PC-9 (cell line): ENCODE results near the gene GMDS. TPM values are rescaled to one million over a fixed set of nuclear protein-coding genes. Genes with fewer than 3 reads are reported as not detected.

Source experiments
- BruUV-seq: library from RNA; stranded (reverse); fragments of 400-500 nt; replicated peaks from 2 replicates; lab custom pipeline; 2021; lab: Mats Ljungman, UMichigan
- CTCF ChIA-PET: fragments of 300-600 bp; sonication (Branson Sonifier 250); formaldehyde crosslinking; loops from one replicate; lab custom pipeline; 2022; ENCODE audit warnings: antibody characterized with exemption; lab: Charles Lee
- POLR2A ChIA-PET: fragments of 300-600 bp; sonication (Branson Sonifier 250); formaldehyde crosslinking; loops from one replicate; lab custom pipeline; 2022; ENCODE audit warnings: antibody characterized with exemption; ENCODE audit not compliant: unreplicated experiment; lab: Charles Lee
- DNase-seq, 2 experiments: peaks; one replicate each; pipeline versions ENCODE4 v3.0.0 to v3.0.0-alpha.2; 2015 to 2022; ENCODE audit warnings: mixed read lengths in 1 of 2
- H2AFZ ChIP-seq: fragments of 200-600 bp; sonication (generic); 2 replicates; pipeline ENCODE4 v1.8.1; 2017; ENCODE audit warnings: antibody characterized with exemption
- H3F3A ChIP-seq: fragments of 200-600 bp; sonication (generic); 2 replicates; pipeline ENCODE4 v1.8.1; 2017; ENCODE audit warnings: antibody characterized with exemption, mild to moderate bottlenecking, low read depth; ENCODE audit not compliant: insufficient read depth
- H3K27ac ChIP-seq: fragments of 200-600 bp; sonication (generic); 2 replicates; pipeline ENCODE4 v1.6.1; 2016; ENCODE audit warnings: mixed run types
- H3K27me3 ChIP-seq: fragments of 200-600 bp; sonication (generic); 2 replicates; pipeline ENCODE4 v1.6.1; 2016; ENCODE audit warnings: low read depth, mixed run types; ENCODE audit not compliant: insufficient read depth
- H3K36me3 ChIP-seq: fragments of 200-600 bp; sonication (generic); 2 replicates; pipeline ENCODE4 v1.6.1; 2016; ENCODE audit warnings: low read depth, mixed run types
- H3K4me1 ChIP-seq: fragments of 200-600 bp; sonication (generic); replicated peaks from 2 replicates; pipeline ENCODE4 v1.6.1; 2016; ENCODE audit warnings: mixed run types; ENCODE audit not compliant: insufficient read depth
- H3K4me2 ChIP-seq: fragments of 200-600 bp; sonication (generic); 2 replicates; pipeline ENCODE4 v1.6.1; 2017; ENCODE audit warnings: mixed run types
- H3K4me3 ChIP-seq: fragments of 200-600 bp; sonication (generic); 2 replicates; pipeline ENCODE4 v1.6.1; 2016; ENCODE audit warnings: mixed run types
- H3K79me2 ChIP-seq: fragments of 200-600 bp; sonication (generic); 2 replicates; pipeline ENCODE4 v1.6.1; 2017; ENCODE audit warnings: low read depth, mixed run types
- H3K9me2 ChIP-seq: fragments of 200-600 bp; sonication (generic); 2 replicates; pipeline ENCODE4 v1.8.1; 2017; ENCODE audit warnings: mild to moderate bottlenecking; ENCODE audit not compliant: insufficient read depth
- H3K9me3 ChIP-seq: fragments of 200-600 bp; sonication (generic); 2 replicates; pipeline ENCODE4 v1.8.1; 2016; ENCODE audit warnings: low read depth; ENCODE audit not compliant: insufficient read depth
- H4K20me1 ChIP-seq: fragments of 200-600 bp; sonication (generic); 2 replicates; pipeline ENCODE4 v1.8.1; 2017; ENCODE audit not compliant: insufficient read depth
- CTCF ChIP-seq: fragments of 200-600 bp; sonication (generic); conservative IDR thresholded peaks from 2 replicates; pipeline ENCODE4 v1.6.1; 2017; ENCODE audit warnings: mixed run types, antibody characterized with exemption, mild to moderate bottlenecking, moderate library complexity
- EZH2 ChIP-seq: fragments of 200-600 bp; sonication (generic); IDR thresholded peaks from 2 replicates; pipeline ENCODE4 v1.8.0; 2017; ENCODE audit warnings: antibody characterized with exemption, low read depth
- intact Hi-C: fragments of 100-400 bp; cut with micrococcal nuclease; formaldehyde crosslinking; loops from one replicate; pipeline ENCODE4 v1.10.0; 2022; ENCODE audit not compliant: unreplicated experiment
- total RNA-seq: library from RNA; stranded (reverse); gene quantifications from 2 replicates; pipeline ENCODE4 v1.2.3, GENCODE V29; 2021

The GMDS gene
- total RNA-seq, 1 experiment from 2014 or later: 30.1 TPM

GRCh38 chr6:1580109-1580508 is 665.3 kb downstream of the GMDS start:
- no peak for TF ChIP-seq EZH2
- TF ChIP-seq CTCF: no peak
- H2AFZ ChIP-seq: no peak overlapping the region

GRCh38 chr6:1579096-1579495 is 666.3 kb downstream of the GMDS start:
- Histone ChIP-seq H3K79me2 (no peaks in the 10 kb centered on the region), H3K27me3 (0 out of 2 replicates have a peak, but pooled peaks cover 4% of the 10 kb centered on the region), H3K9me2 (no peaks in the 10 kb centered on the region), H3K9me3 (no peaks in the 10 kb centered on the region), H3K4me1 (no peaks in the 10 kb centered on the region), H3K36me3 (no peaks in the 10 kb centered on the region), H3K4me2 (no peak overlapping the region), H2AFZ (no peak overlapping the region), H3F3A (no peaks in the 10 kb centered on the region), H3K27ac (no peak overlapping the region), H3K4me3 (no peak overlapping the region), H4K20me1 (no peaks in the 10 kb centered on the region)
- intact Hi-C loops: no loop called here
- BruUV-seq: no TSS peak
- DNase-seq: no peak
- CTCF ChIA-PET: no interaction called here
- POLR2A ChIA-PET: no interaction called here
- no peak for TF ChIP-seq EZH2
- no peak for TF ChIP-seq CTCF

More at GRCh38 chr6:1580109-1580508, 665.3 kb downstream of the GMDS start:
- no peak for DNase-seq
- no TSS peak for BruUV-seq
- Histone ChIP-seq H3K27ac (no peak overlapping the region), H3K4me3 (no peak overlapping the region), H4K20me1 (no peaks in the 10 kb centered on the region), H3K4me1 (no peaks in the 10 kb centered on the region), H3K79me2 (no peaks in the 10 kb centered on the region), H3K4me2 (no peak overlapping the region), H3K9me3 (no peaks in the 10 kb centered on the region), H3K36me3 (no peaks in the 10 kb centered on the region), H3K9me2 (no peaks in the 10 kb centered on the region), H3K27me3 (0 out of 2 replicates have a peak, but pooled peaks cover 4% of the 10 kb centered on the region), H3F3A (no peaks in the 10 kb centered on the region)
- POLR2A ChIA-PET: no interaction called here
- CTCF ChIA-PET: interaction anchor here (0.6 kb wide), 1 partner anchor 786 kb away, joined by 6 read pairs; no protein-coding TSS in a partner anchor
- intact Hi-C loops: no loop called here

- no peak overlapping the region for H3K4me3 ChIP-seq
- H4K20me1 ChIP-seq: no peaks in the 10 kb centered on the region
- ChIA-PET POLR2A (no interaction called here), CTCF (no interaction called here)
- no peak overlapping the region for H3K27ac ChIP-seq
- no peaks in the 10 kb centered on the region for H3K9me2 ChIP-seq
- intact Hi-C loops: no loop called here
- H3K4me2 ChIP-seq: no peak overlapping the region
- H3F3A ChIP-seq: no peaks in the 10 kb centered on the region
- H3K4me1 ChIP-seq: no peaks in the 10 kb centered on the region
- no peaks in the 10 kb centered on the region for H3K79me2 ChIP-seq
- no TSS peak for BruUV-seq
- no peaks in the 10 kb centered on the region for H3K36me3 ChIP-seq
- no peak overlapping the region for H2AFZ ChIP-seq
- H3K9me3 ChIP-seq: no peaks in the 10 kb centered on the region
- TF ChIP-seq CTCF (no peak), EZH2 (no peak)
- DNase-seq: no peak
- 0 out of 2 replicates have a peak, but pooled peaks cover 4% of the 10 kb centered on the region for H3K27me3 ChIP-seq
Measured at GRCh38 chr6:1577896-1578745, 667.3 kb downstream of the GMDS start.
